ENCODE measurements around the gene SPEM1. TPM values are rescaled to one million over a fixed set of nuclear protein-coding genes. Genes with fewer than 3 reads are reported as not detected.

SPEM1 gene
- total RNA-seq, 1 experiment from 2014 or later, result 0.33 TPM

DNA sequence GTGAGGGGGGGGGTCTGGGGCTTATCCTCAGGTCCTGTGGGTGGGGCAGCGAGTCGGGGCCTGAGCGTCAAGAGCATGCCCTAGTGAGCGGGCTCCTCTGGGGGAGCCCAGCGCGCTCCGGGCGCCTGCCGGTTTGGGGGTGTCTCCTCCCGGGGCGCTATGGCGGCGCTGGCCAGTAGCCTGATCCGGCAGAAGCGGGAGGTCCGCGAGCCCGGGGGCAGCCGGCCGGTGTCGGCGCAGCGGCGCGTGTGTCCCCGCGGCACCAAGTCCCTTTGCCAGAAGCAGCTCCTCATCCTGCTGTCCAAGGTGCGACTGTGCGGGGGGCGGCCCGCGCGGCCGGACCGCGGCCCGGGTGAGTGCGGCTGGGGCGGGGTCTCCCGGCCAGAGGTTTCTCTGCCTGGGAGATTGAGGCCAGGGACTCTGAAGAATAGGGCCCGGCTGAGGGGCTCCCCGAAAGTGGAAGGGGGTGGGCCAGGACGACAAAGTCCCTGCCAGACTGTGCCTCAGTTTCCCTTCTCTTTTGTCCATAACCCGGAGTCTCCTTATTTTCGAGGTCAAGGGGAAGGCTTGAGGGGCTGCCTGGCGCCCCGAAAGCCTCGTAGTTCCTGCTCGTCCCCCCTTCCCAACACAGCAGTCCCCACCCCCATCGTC lies 19.5 kb downstream of the SPEM1 start, which contains the start of gene FGF11:
Gene FGF11 (plus strand): TSS at position 51 of the 651 bp plus-strand sequence. CDS start 109 bp downstream, at position 160.
- no peak within 1 kb of the TSS for H2BK5ac ChIP-seq (ENCODE audit: insufficient read length, low read length)
- Mint-ChIP-seq H3K4me1 (peaks cover 34 to 42% of the 10 kb centered on the region in 2 experiments), H3K9me3 (no peaks in the 10 kb centered on the region), H3K4me3 (peak within 1 kb of the TSS; percentile 93 to 98), H3K27me3 (ENCODE audit: low read depth) (peaks cover 32% of the 10 kb centered on the region), H3K36me3 (ENCODE audit: insufficient read depth in 1 of 3, low read depth in 3 of 3) (peaks cover 0 to 13% (median 2%) of the 10 kb centered on the region in 3 experiments; a peak in 3 of 7 replicates), H3K27ac (peak within 1 kb of the TSS; percentile 97 to 99 (median 99))
- TF ChIP-seq CTCF (conservative IDR thresholded peaks at IDR 0.05), result no peak
- no peak for DNase-seq
- no peak within 1 kb of the TSS for H2AFZ ChIP-seq (ENCODE audit: low read length)
- peaks cover 7% of the 10 kb centered on the region for H3K27me3 ChIP-seq (ENCODE audit: insufficient read depth, low read length)
- H2AK5ac ChIP-seq (ENCODE audit: insufficient read length, low read length), result no peak within 1 kb of the TSS
- peak within 1 kb of the TSS; percentile 73 for H3K9ac ChIP-seq (ENCODE audit: extremely low read depth, insufficient read length, low read length)
- no peaks in the 10 kb centered on the region for H4K20me1 ChIP-seq (ENCODE audit: control insufficient read depth, insufficient read depth, insufficient read length)
- no peak within 1 kb of the TSS for H3K4ac ChIP-seq (ENCODE audit: low read depth, low read length)
- H2BK120ac ChIP-seq (ENCODE audit: low read depth, low read length, poor library complexity, severe bottlenecking), result no peak within 1 kb of the TSS
- peak within 1 kb of the TSS; percentile 60 for H3K4me2 ChIP-seq (ENCODE audit: insufficient read depth, insufficient read length, low read length)
- no peak within 1 kb of the TSS for H3K23ac ChIP-seq (ENCODE audit: insufficient read length, low read depth, low read length)
- no peaks in the 10 kb centered on the region; the same call in 1 of the 2 replicates for H3K4me1 ChIP-seq (ENCODE audit: insufficient read depth, low read length)
- H3K18ac ChIP-seq (ENCODE audit: insufficient read length, low read depth, low read length), result no peak within 1 kb of the TSS
- peak within 1 kb of the TSS; percentile 1 for H3K27ac ChIP-seq (ENCODE audit: insufficient read length, low read depth, low read length)
- no peak within 1 kb of the TSS for H4K8ac ChIP-seq (replicated peaks; ENCODE audit: insufficient read length, low read depth, low read length)
- no peaks in the 10 kb centered on the region for H3K79me2 ChIP-seq (ENCODE audit: insufficient read depth, low read length)
- H3K79me1 ChIP-seq (ENCODE audit: insufficient read depth, low read depth, low read length, poor library complexity, severe bottlenecking), result no peaks in the 10 kb centered on the region
- H3T11ph ChIP-seq (ENCODE audit: low read length), result no peak within 1 kb of the TSS
- no peak within 1 kb of the TSS for H2BK12ac ChIP-seq (ENCODE audit: insufficient read length, low read depth, low read length)
- H2BK15ac ChIP-seq (ENCODE audit: low read depth, low read length), result no peak within 1 kb of the TSS
- H3K56ac ChIP-seq (ENCODE audit: insufficient read length, low read depth, low read length), result no peak within 1 kb of the TSS
- H3K23me2 ChIP-seq (ENCODE audit: insufficient read length, low read depth, low read length, poor library complexity, severe bottlenecking), result peaks cover 33% of the 10 kb centered on the region
- no CpG with 5 or more reads among the region's 50 CpGs for WGBS (ENCODE audit: extremely low coverage, insufficient read length, low lambda C conversion rate)
- H2BK20ac ChIP-seq (ENCODE audit: low read depth, low read length, poor library complexity, severe bottlenecking), result no peak within 1 kb of the TSS
- no peak within 1 kb of the TSS for H4K91ac ChIP-seq (ENCODE audit: insufficient read length, low read depth, low read length)
- no peak within 1 kb of the TSS for H3K14ac ChIP-seq (ENCODE audit: insufficient read depth, low read length)
- peak within 1 kb of the TSS; percentile 53 for H4K5ac ChIP-seq (ENCODE audit: insufficient read length, low read depth, low read length)
- no peaks in the 10 kb centered on the region for H3K9me3 ChIP-seq (ENCODE audit: control insufficient read depth, low read depth, low read length)
